PC-3 (cell line): ENCODE results near the gene ITIH5. TPM values are rescaled to one million over a fixed set of nuclear protein-coding genes. Genes with fewer than 3 reads are reported as not detected.

ENCODE experiments used
- ATAC-seq: fragments of 200-7000 bp; cut with Tn5 transposase; 2 replicates; pipeline ENCODE4 v1.9.1; 2020; ENCODE audit warnings: mild to moderate bottlenecking, moderate library complexity
- BruUV-seq: library from RNA; stranded (reverse); fragments of 400-500 nt; replicated peaks from 2 replicates; lab custom pipeline; 2021; lab: Mats Ljungman, UMichigan
- CTCF ChIA-PET: fragments of 300-600 bp; sonication (Branson Sonifier 250); formaldehyde crosslinking; loops from one replicate; lab custom pipeline; 2022; ENCODE audit warnings: antibody characterized with exemption; lab: Charles Lee
- POLR2A ChIA-PET: fragments of 300-600 bp; sonication (Branson Sonifier 250); formaldehyde crosslinking; loops from one replicate; lab custom pipeline; 2022; ENCODE audit warnings: antibody characterized with exemption; ENCODE audit not compliant: unreplicated experiment; lab: Charles Lee
- DNase-seq: peaks from one replicate; pipeline ENCODE4 v3.0.0-alpha.2; 2015
- H2AFZ ChIP-seq: fragments of 300-600 bp; sonication (generic); 2 replicates; pipeline ENCODE4 v1.6.0; 2016; ENCODE audit warnings: antibody characterized with exemption, low read length
- H3F3A ChIP-seq: fragments of 300-600 bp; sonication (generic); one replicate; pipeline ENCODE4 v1.6.0; 2017; ENCODE audit warnings: antibody characterized with exemption, low read length, control low read depth, mild to moderate bottlenecking; ENCODE audit not compliant: unreplicated experiment
- H3K27ac ChIP-seq: fragments of 300-600 bp; sonication (generic); 2 replicates; pipeline ENCODE4 v1.5.1; 2016; ENCODE audit warnings: mild to moderate bottlenecking, low read length
- H3K27me3 ChIP-seq: fragments of 300-600 bp; sonication (generic); 2 replicates; pipeline ENCODE4 v1.6.1; 2016; ENCODE audit warnings: low read length, mixed read lengths
- H3K36me3 ChIP-seq: fragments of 300-600 bp; sonication (generic); 2 replicates; pipeline ENCODE4 v1.6.1; 2016; ENCODE audit warnings: low read depth, mixed run types, low read length, mixed read lengths
- H3K4me1 ChIP-seq: fragments of 300-600 bp; sonication (generic); 2 replicates; pipeline ENCODE4 v1.5.1; 2016; ENCODE audit warnings: low read length; ENCODE audit not compliant: insufficient read depth
- H3K4me2 ChIP-seq: fragments of 300-600 bp; sonication (generic); 2 replicates; pipeline ENCODE4 v1.6.0; 2016; ENCODE audit warnings: low read length
- H3K4me3 ChIP-seq: fragments of 300-600 bp; sonication (generic); 2 replicates; pipeline ENCODE4 v1.5.1; 2016; ENCODE audit warnings: mild to moderate bottlenecking, low read length, mixed read lengths
- H3K79me2 ChIP-seq: fragments of 300-600 bp; sonication (generic); 2 replicates; pipeline ENCODE4 v1.6.1; 2017; ENCODE audit warnings: low read length, mixed read lengths
- H3K9ac ChIP-seq: fragments of 300-600 bp; sonication (generic); 2 replicates; pipeline ENCODE4 v1.6.0; 2016; ENCODE audit warnings: mild to moderate bottlenecking, low read length
- H3K9me2 ChIP-seq: fragments of 300-600 bp; sonication (generic); replicated peaks from 2 replicates; pipeline ENCODE4 v1.6.1; 2016; ENCODE audit warnings: mixed run types, low read length, mixed read lengths
- H3K9me3 ChIP-seq: fragments of 300-600 bp; sonication (generic); 2 replicates; pipeline ENCODE4 v1.6.1; 2016; ENCODE audit warnings: low read length, mixed read lengths
- H4K20me1 ChIP-seq: fragments of 300-600 bp; sonication (generic); 2 replicates; pipeline ENCODE4 v1.6.1; 2016; ENCODE audit warnings: low read length, mixed read lengths
- EZH2 ChIP-seq: fragments of 300-600 bp; sonication (generic); IDR thresholded peaks from one replicate; pipeline ENCODE4 v1.6.1; 2017; ENCODE audit warnings: antibody characterized with exemption, mild to moderate bottlenecking, low read length; ENCODE audit not compliant: unreplicated experiment
- EZH2phosphoT487 ChIP-seq: fragments of 300-600 bp; sonication (generic); IDR thresholded peaks from 2 replicates; pipeline ENCODE4 v1.6.1; 2018; ENCODE audit warnings: mild to moderate bottlenecking, antibody characterized with exemption, low read length, borderline replicate concordance
- intact Hi-C: fragments of 100-400 bp; cut with micrococcal nuclease; formaldehyde crosslinking; loops from 2 replicates; pipeline ENCODE4 v1.9.0; 2023
- total RNA-seq: library from RNA; depleted of rRNA; stranded (reverse); fragments of >200 nt; gene quantifications from 2 replicates; pipeline ENCODE4 v1.2.3, GENCODE V29; 2014
- TF ChIP-seq, protein P1 (sequence below): fragments of 300-600 bp; sonication (generic); conservative IDR thresholded peaks from 2 replicates; pipeline ENCODE4 v1.5.1; 2017; ENCODE audit warnings: antibody characterized with exemption, low read depth, mild to moderate bottlenecking, low read length

ITIH5 gene
- total RNA-seq, 1 experiment from 2014 or later: not detected

- Histone ChIP-seq H3K36me3 (no peaks in the 10 kb centered on the region), H3K79me2 (no peaks in the 10 kb centered on the region), H3K9me2 (no peaks in the 10 kb centered on the region), H4K20me1 (no peaks in the 10 kb centered on the region), H3K27me3 (peaks cover 15% of the 10 kb centered on the region), H3F3A (no peaks in the 10 kb centered on the region), H3K9me3 (no peaks in the 10 kb centered on the region), H3K4me2 (no peak overlapping the region), H2AFZ (no peak overlapping the region), H3K9ac (no peak overlapping the region), H3K4me1 (no peaks in the 10 kb centered on the region), H3K4me3 (no peak overlapping the region), H3K27ac (no peak overlapping the region)
- CTCF ChIA-PET: no interaction called here
- no TSS peak for BruUV-seq
- no peak for ATAC-seq
- intact Hi-C loops: no loop called here
- POLR2A ChIA-PET: no interaction called here
- TF ChIP-seq EZH2 (no peak), EZH2phosphoT487 (no peak)
- TF ChIP-seq, protein P1, sequence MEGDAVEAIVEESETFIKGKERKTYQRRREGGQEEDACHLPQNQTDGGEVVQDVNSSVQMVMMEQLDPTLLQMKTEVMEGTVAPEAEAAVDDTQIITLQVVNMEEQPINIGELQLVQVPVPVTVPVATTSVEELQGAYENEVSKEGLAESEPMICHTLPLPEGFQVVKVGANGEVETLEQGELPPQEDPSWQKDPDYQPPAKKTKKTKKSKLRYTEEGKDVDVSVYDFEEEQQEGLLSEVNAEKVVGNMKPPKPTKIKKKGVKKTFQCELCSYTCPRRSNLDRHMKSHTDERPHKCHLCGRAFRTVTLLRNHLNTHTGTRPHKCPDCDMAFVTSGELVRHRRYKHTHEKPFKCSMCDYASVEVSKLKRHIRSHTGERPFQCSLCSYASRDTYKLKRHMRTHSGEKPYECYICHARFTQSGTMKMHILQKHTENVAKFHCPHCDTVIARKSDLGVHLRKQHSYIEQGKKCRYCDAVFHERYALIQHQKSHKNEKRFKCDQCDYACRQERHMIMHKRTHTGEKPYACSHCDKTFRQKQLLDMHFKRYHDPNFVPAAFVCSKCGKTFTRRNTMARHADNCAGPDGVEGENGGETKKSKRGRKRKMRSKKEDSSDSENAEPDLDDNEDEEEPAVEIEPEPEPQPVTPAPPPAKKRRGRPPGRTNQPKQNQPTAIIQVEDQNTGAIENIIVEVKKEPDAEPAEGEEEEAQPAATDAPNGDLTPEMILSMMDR: no peak
- no peak for DNase-seq
Observed at GRCh38 chr10:7651853-7652470, 14.8 kb downstream of the ITIH5 start.

- POLR2A ChIA-PET: no interaction called here
- Histone ChIP-seq H2AFZ (no peak overlapping the region), H3K36me3 (no peaks in the 10 kb centered on the region), H4K20me1 (no peaks in the 10 kb centered on the region), H3K27me3 (peaks cover 6% of the 10 kb centered on the region), H3K9me2 (no peaks in the 10 kb centered on the region), H3K9ac (no peak overlapping the region), H3K9me3 (no peaks in the 10 kb centered on the region), H3K4me2 (no peak overlapping the region), H3K79me2 (no peaks in the 10 kb centered on the region), H3K4me3 (no peak overlapping the region), H3K4me1 (no peaks in the 10 kb centered on the region), H3F3A (no peaks in the 10 kb centered on the region), H3K27ac (no peak overlapping the region)
- TF ChIP-seq, protein P1: no peak
- no peak for TF ChIP-seq EZH2
- no peak for TF ChIP-seq EZH2phosphoT487
- intact Hi-C loops: no loop called here
- DNase-seq (no peak), ATAC-seq (no peak)
- BruUV-seq: no TSS peak
- CTCF ChIA-PET: no interaction called here
Observed at GRCh38 chr10:7649673-7650300, 17.0 kb downstream of the ITIH5 start.

DNA sequence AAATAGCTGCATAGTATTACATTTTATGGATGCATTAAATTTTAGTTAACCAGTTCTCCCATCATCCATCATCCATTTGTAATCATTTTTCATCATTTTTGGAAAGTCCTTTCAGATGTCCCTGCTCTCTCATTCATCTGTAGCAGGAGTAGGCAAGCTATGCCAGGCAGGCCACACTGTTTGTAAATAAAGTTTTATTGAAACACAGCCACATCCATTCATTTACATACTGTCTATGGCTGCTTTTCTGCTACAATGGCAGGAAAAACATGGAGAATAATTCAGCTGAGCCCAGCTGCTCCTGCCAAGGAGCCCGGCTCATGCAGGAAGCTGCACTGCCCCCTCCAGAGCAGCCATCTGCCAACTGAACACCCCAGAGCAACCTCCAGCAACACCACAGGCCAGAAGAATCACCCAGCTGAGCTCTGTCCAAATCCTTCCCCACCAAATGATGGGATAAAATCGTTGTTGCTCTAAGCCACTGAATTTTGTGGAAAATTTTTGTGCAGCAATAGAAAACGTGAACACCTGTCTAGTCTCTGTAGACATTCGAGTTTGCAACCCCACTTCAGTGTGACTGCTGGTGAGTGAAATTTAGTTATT lies 19.6 kb downstream of the ITIH5 start:
- Histone ChIP-seq H3K27ac (no peak overlapping the region), H3K79me2 (no peaks in the 10 kb centered on the region), H3K9me3 (no peaks in the 10 kb centered on the region), H3F3A (no peaks in the 10 kb centered on the region), H3K36me3 (no peaks in the 10 kb centered on the region), H3K4me1 (no peaks in the 10 kb centered on the region), H3K9ac (no peak overlapping the region), H4K20me1 (no peaks in the 10 kb centered on the region), H3K9me2 (no peaks in the 10 kb centered on the region), H2AFZ (no peak overlapping the region), H3K4me3 (no peak overlapping the region), H3K27me3 (peaks cover 8% of the 10 kb centered on the region; the same call in 1 of the 2 replicates), H3K4me2 (no peak overlapping the region)
- BruUV-seq: no TSS peak
- ChIA-PET CTCF (no interaction called here), POLR2A (no interaction called here)
- ATAC-seq (no peak), DNase-seq (no peak)
- intact Hi-C loops: no loop called here
- TF ChIP-seq, protein P1: no peak
